SK-N-MC (cell line): ENCODE data around the gene PLOD2.

Source experiments
- EZH2 ChIP-seq: fragments of 200-600 bp; sonication (generic); IDR thresholded peaks from one replicate; pipeline ENCODE4 v1.6.1; 2017; ENCODE audit warnings: antibody characterized with exemption
- FOXP2 ChIP-seq: optimal IDR thresholded peaks from 2 replicates; pipeline ENCODE3; 2011; ENCODE audit warnings: mild to moderate bottlenecking, moderate library complexity; ENCODE audit not compliant: insufficient read depth; ENCODE audit errors: extremely low read length, control extremely low read depth
- POLR2AphosphoS5 ChIP-seq: IDR thresholded peaks from 2 replicates; pipeline ENCODE4 v1.6.1; 2012; ENCODE audit warnings: mild to moderate bottlenecking, low read depth, low read length, borderline replicate concordance

DNA sequence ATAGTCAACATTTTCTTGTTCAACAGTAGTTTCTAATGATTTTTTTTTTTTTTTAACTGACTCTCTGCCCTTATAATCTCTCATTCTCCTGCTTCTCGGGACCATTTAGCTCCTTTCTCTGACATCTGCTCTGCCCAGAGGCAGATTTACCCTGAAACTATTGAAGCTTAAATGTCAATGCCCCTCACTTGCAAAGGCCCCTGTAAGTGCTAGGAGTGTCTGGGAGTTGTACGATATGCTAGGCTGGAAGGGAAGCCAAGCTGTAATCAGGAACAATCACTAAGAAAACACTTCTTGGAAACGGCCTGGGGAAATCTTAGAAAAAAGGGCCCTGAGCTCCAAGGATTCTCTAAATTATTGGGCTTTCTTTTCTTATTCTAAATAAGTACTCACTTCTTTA, 5.8 kb upstream of the PLOD2 start:
- TF ChIP-seq POLR2AphosphoS5 (no peak), EZH2 (no peak), FOXP2 (no peak)
